NB4 (cell line): ENCODE results near the gene EXOC3.

Source experiments
- POLR2A ChIP-seq: IDR thresholded peaks from 2 replicates; pipeline ENCODE4 v1.6.1; 2011; ENCODE audit warnings: mild to moderate bottlenecking; ENCODE audit not compliant: insufficient read length; ENCODE audit errors: extremely low read depth
- TF ChIP-seq, protein P1 (sequence below): IDR thresholded peaks from one replicate; pipeline ENCODE4 v1.5.1; 2012; ENCODE audit warnings: low read depth, low read length
- TF ChIP-seq, protein P2 (sequence below): IDR thresholded peaks from 2 replicates; pipeline ENCODE4 v1.6.1; 2011; ENCODE audit warnings: low read depth, low read length

DNA sequence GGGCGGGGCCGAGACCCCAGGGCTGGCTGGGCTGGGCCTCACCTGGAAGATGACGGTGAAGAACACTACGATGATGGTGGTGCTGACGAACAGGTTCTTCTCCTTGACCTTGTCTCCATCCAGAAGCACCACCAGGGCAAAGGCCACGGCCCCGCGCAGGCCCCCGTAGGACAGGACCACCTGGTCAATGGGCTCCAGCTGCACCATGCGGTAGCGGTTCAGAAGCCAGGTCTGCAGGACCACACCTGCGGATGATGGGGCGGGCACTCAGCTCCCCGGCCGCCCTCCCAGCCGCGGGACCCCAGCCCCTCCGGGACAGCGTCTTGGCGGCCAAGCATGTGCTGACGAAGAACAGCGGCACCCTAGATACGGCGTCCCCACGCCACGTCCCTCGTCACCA is 39.5 kb downstream of the EXOC3 start:
- TF ChIP-seq, protein P1, sequence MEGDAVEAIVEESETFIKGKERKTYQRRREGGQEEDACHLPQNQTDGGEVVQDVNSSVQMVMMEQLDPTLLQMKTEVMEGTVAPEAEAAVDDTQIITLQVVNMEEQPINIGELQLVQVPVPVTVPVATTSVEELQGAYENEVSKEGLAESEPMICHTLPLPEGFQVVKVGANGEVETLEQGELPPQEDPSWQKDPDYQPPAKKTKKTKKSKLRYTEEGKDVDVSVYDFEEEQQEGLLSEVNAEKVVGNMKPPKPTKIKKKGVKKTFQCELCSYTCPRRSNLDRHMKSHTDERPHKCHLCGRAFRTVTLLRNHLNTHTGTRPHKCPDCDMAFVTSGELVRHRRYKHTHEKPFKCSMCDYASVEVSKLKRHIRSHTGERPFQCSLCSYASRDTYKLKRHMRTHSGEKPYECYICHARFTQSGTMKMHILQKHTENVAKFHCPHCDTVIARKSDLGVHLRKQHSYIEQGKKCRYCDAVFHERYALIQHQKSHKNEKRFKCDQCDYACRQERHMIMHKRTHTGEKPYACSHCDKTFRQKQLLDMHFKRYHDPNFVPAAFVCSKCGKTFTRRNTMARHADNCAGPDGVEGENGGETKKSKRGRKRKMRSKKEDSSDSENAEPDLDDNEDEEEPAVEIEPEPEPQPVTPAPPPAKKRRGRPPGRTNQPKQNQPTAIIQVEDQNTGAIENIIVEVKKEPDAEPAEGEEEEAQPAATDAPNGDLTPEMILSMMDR = no peak
- no peak for TF ChIP-seq POLR2A
- TF ChIP-seq, protein P2, sequence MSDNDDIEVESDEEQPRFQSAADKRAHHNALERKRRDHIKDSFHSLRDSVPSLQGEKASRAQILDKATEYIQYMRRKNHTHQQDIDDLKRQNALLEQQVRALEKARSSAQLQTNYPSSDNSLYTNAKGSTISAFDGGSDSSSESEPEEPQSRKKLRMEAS = no peak
